Omental fat pad (tissue), 4 donors: ENCODE measurements around the gene SAP30BP. TPM values are rescaled to one million over a fixed set of nuclear protein-coding genes. Genes with fewer than 3 reads are reported as not detected.

ENCODE experiments used
- ATAC-seq: fragments of 150-250 bp; one replicate; pipeline ENCODE4 v1.9.1; 2016; ENCODE audit warnings: mild to moderate bottlenecking, moderate library complexity; ENCODE audit not compliant: low FRiP score
- DNase-seq: peaks from one replicate; pipeline ENCODE4 v3.0.0-alpha.2; 2019; ENCODE audit warnings: low spot score
- total RNA-seq, 4 donors: library from RNA; depleted of rRNA; stranded (reverse); fragments of >200 nt; gene quantifications; one replicate each; pipeline ENCODE4 v1.1.0, GENCODE V29; 2016
- TF ChIP-seq, protein P1 (sequence below), 3 donors: fragments of 450-650 bp; IDR thresholded peaks; one replicate each; pipeline ENCODE4 v1.5.1; 2016 to 2017; ENCODE audit warnings: antibody characterized with exemption in 3 of 3, mild to moderate bottlenecking in 3 of 3, moderate library complexity in 2 of 3

The SAP30BP gene
- total RNA-seq, 4 donors from 2014 or later, result 52.9 to 105 (median 68.8) TPM

GRCh38 chr17:75670868-75671267, 3.7 kb downstream of the SAP30BP start:
- ATAC-seq (no peak), DNase-seq (no peak)
- TF ChIP-seq, protein P1, sequence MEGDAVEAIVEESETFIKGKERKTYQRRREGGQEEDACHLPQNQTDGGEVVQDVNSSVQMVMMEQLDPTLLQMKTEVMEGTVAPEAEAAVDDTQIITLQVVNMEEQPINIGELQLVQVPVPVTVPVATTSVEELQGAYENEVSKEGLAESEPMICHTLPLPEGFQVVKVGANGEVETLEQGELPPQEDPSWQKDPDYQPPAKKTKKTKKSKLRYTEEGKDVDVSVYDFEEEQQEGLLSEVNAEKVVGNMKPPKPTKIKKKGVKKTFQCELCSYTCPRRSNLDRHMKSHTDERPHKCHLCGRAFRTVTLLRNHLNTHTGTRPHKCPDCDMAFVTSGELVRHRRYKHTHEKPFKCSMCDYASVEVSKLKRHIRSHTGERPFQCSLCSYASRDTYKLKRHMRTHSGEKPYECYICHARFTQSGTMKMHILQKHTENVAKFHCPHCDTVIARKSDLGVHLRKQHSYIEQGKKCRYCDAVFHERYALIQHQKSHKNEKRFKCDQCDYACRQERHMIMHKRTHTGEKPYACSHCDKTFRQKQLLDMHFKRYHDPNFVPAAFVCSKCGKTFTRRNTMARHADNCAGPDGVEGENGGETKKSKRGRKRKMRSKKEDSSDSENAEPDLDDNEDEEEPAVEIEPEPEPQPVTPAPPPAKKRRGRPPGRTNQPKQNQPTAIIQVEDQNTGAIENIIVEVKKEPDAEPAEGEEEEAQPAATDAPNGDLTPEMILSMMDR (IDR thresholded peaks at IDR 0.05), result no peak

DNA sequence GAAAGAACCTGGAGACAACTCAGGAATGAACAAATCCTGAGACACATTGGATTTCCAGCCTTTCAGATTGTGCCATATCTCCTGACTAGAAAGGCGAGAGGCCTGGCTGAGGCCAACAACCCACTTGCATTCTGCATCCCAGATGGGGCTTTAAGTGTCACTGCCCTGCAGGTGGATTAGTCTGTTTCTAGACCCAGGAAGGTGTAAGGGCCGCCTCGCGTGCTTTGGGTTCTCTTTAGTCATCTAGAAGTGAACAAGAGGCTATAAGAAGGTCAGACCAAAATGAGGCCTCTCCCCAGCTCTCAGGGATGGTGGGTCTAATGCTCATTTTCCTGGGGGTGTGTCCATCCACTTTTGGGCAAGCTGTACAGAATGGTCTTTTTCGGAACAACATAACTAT, 4.9 kb downstream of the SAP30BP start:
- TF ChIP-seq, protein P1 (IDR thresholded peaks at IDR 0.05), result no peak
- no peak for ATAC-seq
- DNase-seq, result no peak

- TF ChIP-seq, protein P1 (IDR thresholded peaks at IDR 0.05), result no peak
- DNase-seq, result no peak
- no peak for ATAC-seq
These were observed 6.3 kb downstream of the SAP30BP start for GRCh38 chr17:75673487-75673886.

DNA sequence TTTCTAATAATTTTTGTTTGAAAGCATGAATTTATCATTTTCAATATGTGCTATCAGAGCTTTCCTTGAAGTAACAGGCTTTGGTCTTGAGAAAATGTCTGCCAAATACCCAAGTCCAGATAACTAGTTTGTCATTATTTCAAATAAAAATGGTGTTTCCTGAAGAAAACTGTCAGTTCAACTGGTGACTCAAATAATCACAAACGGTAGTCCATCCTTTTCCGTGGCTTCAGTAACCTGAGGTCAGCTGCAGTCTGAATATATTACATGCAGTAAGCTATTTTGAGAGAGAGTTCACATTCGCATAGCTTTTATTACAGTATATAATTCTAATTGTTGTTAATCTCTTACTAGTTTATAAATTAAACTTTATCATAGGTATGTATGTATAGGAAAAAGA, 9.3 kb downstream of the SAP30BP start:
- TF ChIP-seq, protein P1 (IDR thresholded peaks at IDR 0.05), result no peak
- DNase-seq, result no peak

GRCh38 chr17:75679706-75680211, 12.6 kb downstream of the SAP30BP start:
- DNase-seq (no peak), ATAC-seq (no peak)
- TF ChIP-seq, protein P1 (IDR thresholded peaks at IDR 0.05), result no peak

More for the DNA sequence above, 9.3 kb downstream of the SAP30BP start:
- no peak for ATAC-seq

GRCh38 chr17:75680431-75680830, 13.3 kb downstream of the SAP30BP start:
- no peak for DNase-seq
- TF ChIP-seq, protein P1 (IDR thresholded peaks at IDR 0.05), result no peak
- no peak for ATAC-seq

GRCh38 chr17:75681289-75681688, 14.2 kb downstream of the SAP30BP start:
- TF ChIP-seq, protein P1 (IDR thresholded peaks at IDR 0.05), result no peak
- peak; percentile 69 for ATAC-seq
- no peak for DNase-seq
